Mesendoderm (in vitro differentiated cells): ENCODE results near the gene HAPLN3.
"Not testable (repeated sequence)": the region's sequence is repeated elsewhere in the genome, so short reads cannot be mapped to it uniquely, and the experiment has no call there.

Source experiments
- DNase-seq: peaks from one replicate; pipeline ENCODE4 v3.0.0; 2013
- H2AK5ac ChIP-seq: 2 replicates; pipeline ENCODE4 v1.6.1; 2013; ENCODE audit warnings: low read length, inconsistent platforms
- H2BK120ac ChIP-seq: 2 replicates; pipeline ENCODE4 v1.6.1; 2013; ENCODE audit warnings: low read depth, mild to moderate bottlenecking, low read length, moderate library complexity, mixed read lengths
- H2BK15ac ChIP-seq: replicated peaks from 2 replicates; pipeline ENCODE4 v1.6.1; 2013; ENCODE audit warnings: low read depth, mild to moderate bottlenecking, moderate library complexity
- H2BK5ac ChIP-seq: 2 replicates; pipeline ENCODE4 v1.6.1; 2013; ENCODE audit warnings: low read length, inconsistent platforms
- H3K18ac ChIP-seq: 2 replicates; pipeline ENCODE4 v1.6.1; 2013; ENCODE audit warnings: mild to moderate bottlenecking, low read length, mixed read lengths
- H3K23ac ChIP-seq: one replicate; pipeline ENCODE4 v1.6.1; 2013; ENCODE audit warnings: low read length
- H3K27ac ChIP-seq: 2 replicates; pipeline ENCODE4 v1.5.1; 2013; ENCODE audit warnings: low read depth, mild to moderate bottlenecking, inconsistent platforms, low read length, moderate library complexity
- H3K27me3 ChIP-seq: 2 replicates; pipeline ENCODE4 v1.6.1; 2013; ENCODE audit warnings: low read length, control low read depth, mild to moderate bottlenecking, inconsistent platforms; ENCODE audit not compliant: insufficient read depth, poor library complexity
- H3K36me3 ChIP-seq: 2 replicates; pipeline ENCODE4 v1.6.1; 2013; ENCODE audit warnings: low read length, inconsistent platforms; ENCODE audit not compliant: control insufficient read depth, insufficient read depth
- H3K4ac ChIP-seq: one replicate; pipeline ENCODE4 v1.6.1; 2013; ENCODE audit warnings: low read depth, mild to moderate bottlenecking, low read length, moderate library complexity
- H3K4me1 ChIP-seq: 2 replicates; pipeline ENCODE4 v1.6.1; 2013; ENCODE audit warnings: low read depth, low read length, inconsistent platforms; ENCODE audit not compliant: control insufficient read depth
- H3K4me2 ChIP-seq: 2 replicates; pipeline ENCODE4 v1.6.1; 2013; ENCODE audit warnings: low read length
- H3K4me3 ChIP-seq: 2 replicates; pipeline ENCODE4 v1.5.1; 2013; ENCODE audit warnings: mild to moderate bottlenecking, low read length
- H3K56ac ChIP-seq: one replicate; pipeline ENCODE4 v1.6.1; 2013; ENCODE audit warnings: low read length
- H3K79me1 ChIP-seq: 2 replicates; pipeline ENCODE4 v1.6.1; 2013; ENCODE audit warnings: low read length, inconsistent platforms
- H3K79me2 ChIP-seq: 2 replicates; pipeline ENCODE4 v1.6.1; 2013; ENCODE audit warnings: mild to moderate bottlenecking, low read length; ENCODE audit not compliant: control insufficient read depth, insufficient read depth
- H3K9ac ChIP-seq: 2 replicates; pipeline ENCODE4 v1.6.1; 2013; ENCODE audit warnings: low read length, inconsistent platforms
- H4K5ac ChIP-seq: one replicate; pipeline ENCODE4 v1.6.1; 2013; ENCODE audit warnings: low read length
- H4K8ac ChIP-seq: one replicate; pipeline ENCODE4 v1.6.1; 2013; ENCODE audit warnings: low read depth, mild to moderate bottlenecking, control low read depth, low read length, moderate library complexity
- WGBS: extraction: QIAGEN DNeasy Blood & Tissue Kit; methylation state at CpG from one replicate; pipeline ENCODE4 v1.1.7; 2013; ENCODE audit warnings: low lambda C conversion rate, missing lambda C conversion rate; ENCODE audit not compliant: insufficient coverage; ENCODE audit errors: extremely low coverage; 5-methylcytosine and 5-hydroxymethylcytosine counted together

Gene HAPLN3

GRCh38 chr15:88920892-88921435, 25.6 kb upstream of the HAPLN3 start:
- H3K36me3 ChIP-seq, result not testable (repeated sequence)

GRCh38 chr15:88920186-88920891, 25.0 kb upstream of the HAPLN3 start:
- no peak for DNase-seq
- Histone ChIP-seq H3K4me1 (no peaks in the 10 kb centered on the region), H4K8ac (no peak overlapping the region), H3K4me3 (no peak overlapping the region), H3K23ac (no peak overlapping the region), H2BK120ac (no peak overlapping the region), H3K27ac (no peak overlapping the region), H3K4me2 (no peak overlapping the region), H3K36me3 (no peaks in the 10 kb centered on the region), H3K56ac (no peak overlapping the region), H3K79me2 (no peaks in the 10 kb centered on the region), H3K18ac (no peak overlapping the region), H3K9ac (no peak overlapping the region), H2BK15ac (no peak overlapping the region), H3K79me1 (no peaks in the 10 kb centered on the region), H2BK5ac (no peak overlapping the region), H3K27me3 (no peaks in the 10 kb centered on the region), H3K4ac (no peak overlapping the region), H4K5ac (no peak overlapping the region), H2AK5ac (no peak overlapping the region)
- WGBS, result no CpG with 5 or more reads among the region's 9 CpGs

More at GRCh38 chr15:88920892-88921435, 25.6 kb upstream of the HAPLN3 start:
- H3K79me1 ChIP-seq, H3K23ac ChIP-seq, H3K27me3 ChIP-seq, H2AK5ac ChIP-seq, H4K5ac ChIP-seq, H3K56ac ChIP-seq, H3K9ac ChIP-seq, H3K27ac ChIP-seq, H3K18ac ChIP-seq, H3K4ac ChIP-seq, DNase-seq, H3K4me1 ChIP-seq, H3K4me2 ChIP-seq, H2BK120ac ChIP-seq, H4K8ac ChIP-seq, H2BK15ac ChIP-seq, H3K4me3 ChIP-seq, H2BK5ac ChIP-seq, H3K79me2 ChIP-seq: not testable (repeated sequence)
- WGBS, result no CpG with 5 or more reads among the region's 12 CpGs

- no peak overlapping the region for H2BK5ac ChIP-seq
- H4K8ac ChIP-seq, result no peak overlapping the region
- H3K4ac ChIP-seq, result no peak overlapping the region
- H3K18ac ChIP-seq, result no peak overlapping the region
- H3K27ac ChIP-seq, result no peak overlapping the region
- H3K4me1 ChIP-seq, result no peaks in the 10 kb centered on the region
- no peak overlapping the region for H4K5ac ChIP-seq
- no peaks in the 10 kb centered on the region for H3K27me3 ChIP-seq
- no peak for DNase-seq
- no peak overlapping the region for H2BK15ac ChIP-seq
- H3K9ac ChIP-seq, result no peak overlapping the region
- no peaks in the 10 kb centered on the region for H3K79me1 ChIP-seq
- H3K36me3 ChIP-seq, result no peaks in the 10 kb centered on the region
- H2BK120ac ChIP-seq, result no peak overlapping the region
- no CpG with 5 or more reads among the region's 4 CpGs for WGBS
- H2AK5ac ChIP-seq, result no peak overlapping the region
- H3K4me3 ChIP-seq, result no peak overlapping the region
- no peaks in the 10 kb centered on the region for H3K79me2 ChIP-seq
- no peak overlapping the region for H3K23ac ChIP-seq
- no peak overlapping the region for H3K4me2 ChIP-seq
- H3K56ac ChIP-seq, result no peak overlapping the region
These were observed 23.4 kb upstream of the HAPLN3 start for GRCh38 chr15:88918738-88919137.

GRCh38 chr15:88917760-88918159, 22.4 kb upstream of the HAPLN3 start:
- no CpG with 5 or more reads among the region's 5 CpGs for WGBS
- no peak overlapping the region for H4K5ac ChIP-seq

GRCh38 chr15:88915354-88915753, 20.0 kb upstream of the HAPLN3 start:
- H2BK5ac ChIP-seq, result no peak overlapping the region
- H3K23ac ChIP-seq, result no peak overlapping the region
- H3K18ac ChIP-seq, result no peak overlapping the region
- no peak overlapping the region for H3K56ac ChIP-seq
- no peak overlapping the region for H3K27ac ChIP-seq
- no peak overlapping the region for H2BK15ac ChIP-seq
- no peak overlapping the region for H3K4me2 ChIP-seq
- no peak for DNase-seq
- WGBS, result no CpG with 5 or more reads among the region's 10 CpGs
- H3K36me3 ChIP-seq, result no peaks in the 10 kb centered on the region
- H2BK120ac ChIP-seq, result no peak overlapping the region
- no peak overlapping the region for H4K8ac ChIP-seq
- H4K5ac ChIP-seq, result no peak overlapping the region
- no peak overlapping the region for H2AK5ac ChIP-seq
- H3K79me1 ChIP-seq, result peaks cover 2% of the 10 kb centered on the region
- no peaks in the 10 kb centered on the region for H3K4me1 ChIP-seq
- no peak overlapping the region for H3K4me3 ChIP-seq
- peaks cover 13% of the 10 kb centered on the region for H3K79me2 ChIP-seq
- H3K4ac ChIP-seq, result no peak overlapping the region
- no peaks in the 10 kb centered on the region for H3K27me3 ChIP-seq
- H3K9ac ChIP-seq, result no peak overlapping the region

More at GRCh38 chr15:88917760-88918159, 22.4 kb upstream of the HAPLN3 start:
- H3K23ac ChIP-seq, result no peak overlapping the region
- no peak overlapping the region for H3K56ac ChIP-seq
- no peaks in the 10 kb centered on the region for H3K36me3 ChIP-seq
- H3K27ac ChIP-seq, result no peak overlapping the region
- no peaks in the 10 kb centered on the region for H3K79me2 ChIP-seq
- H2BK5ac ChIP-seq, result no peak overlapping the region
- no peak overlapping the region for H3K18ac ChIP-seq
- no peaks in the 10 kb centered on the region for H3K27me3 ChIP-seq
- no peak overlapping the region for H3K9ac ChIP-seq
- H2BK15ac ChIP-seq, result no peak overlapping the region
- no peak overlapping the region for H3K4me3 ChIP-seq
- DNase-seq, result no peak
- no peak overlapping the region for H4K8ac ChIP-seq
- H3K4me1 ChIP-seq, result no peaks in the 10 kb centered on the region
- H3K79me1 ChIP-seq, result no peaks in the 10 kb centered on the region
- no peak overlapping the region for H3K4me2 ChIP-seq
- H2AK5ac ChIP-seq, result no peak overlapping the region
- no peak overlapping the region for H2BK120ac ChIP-seq
- no peak overlapping the region for H3K4ac ChIP-seq

- Histone ChIP-seq H3K27ac (no peak overlapping the region), H2AK5ac (no peak overlapping the region)
These were observed 18.5 kb upstream of the HAPLN3 start for GRCh38 chr15:88913850-88914169.

More at GRCh38 chr15:88913850-88914169, 18.5 kb upstream of the HAPLN3 start:
- Histone ChIP-seq H3K79me1 (peaks cover 10% of the 10 kb centered on the region), H3K4me2 (peak overlapping the region; percentile 32), H3K79me2 (peaks cover 26% of the 10 kb centered on the region), H3K4ac (no peak overlapping the region), H3K23ac (no peak overlapping the region), H2BK120ac (no peak overlapping the region), H3K4me1 (no peaks in the 10 kb centered on the region), H3K56ac (peak overlapping the region; percentile 63), H3K4me3 (no peak overlapping the region), H2BK15ac (no peak overlapping the region), H3K36me3 (peaks cover 6% of the 10 kb centered on the region), H3K27me3 (no peaks in the 10 kb centered on the region), H2BK5ac (no peak overlapping the region), H4K8ac (no peak overlapping the region), H3K9ac (peak overlapping the region; percentile 17), H4K5ac (no peak overlapping the region), H3K18ac (no peak overlapping the region)
- DNase-seq, result no peak
- WGBS, result no CpG with 5 or more reads among the region's 4 CpGs
